ENCODE results near the gene TANGO2.
"Not testable (repeated sequence)": the region's sequence is repeated elsewhere in the genome, so short reads cannot be mapped to it uniquely, and the experiment has no call there.

The TANGO2 gene

DNA sequence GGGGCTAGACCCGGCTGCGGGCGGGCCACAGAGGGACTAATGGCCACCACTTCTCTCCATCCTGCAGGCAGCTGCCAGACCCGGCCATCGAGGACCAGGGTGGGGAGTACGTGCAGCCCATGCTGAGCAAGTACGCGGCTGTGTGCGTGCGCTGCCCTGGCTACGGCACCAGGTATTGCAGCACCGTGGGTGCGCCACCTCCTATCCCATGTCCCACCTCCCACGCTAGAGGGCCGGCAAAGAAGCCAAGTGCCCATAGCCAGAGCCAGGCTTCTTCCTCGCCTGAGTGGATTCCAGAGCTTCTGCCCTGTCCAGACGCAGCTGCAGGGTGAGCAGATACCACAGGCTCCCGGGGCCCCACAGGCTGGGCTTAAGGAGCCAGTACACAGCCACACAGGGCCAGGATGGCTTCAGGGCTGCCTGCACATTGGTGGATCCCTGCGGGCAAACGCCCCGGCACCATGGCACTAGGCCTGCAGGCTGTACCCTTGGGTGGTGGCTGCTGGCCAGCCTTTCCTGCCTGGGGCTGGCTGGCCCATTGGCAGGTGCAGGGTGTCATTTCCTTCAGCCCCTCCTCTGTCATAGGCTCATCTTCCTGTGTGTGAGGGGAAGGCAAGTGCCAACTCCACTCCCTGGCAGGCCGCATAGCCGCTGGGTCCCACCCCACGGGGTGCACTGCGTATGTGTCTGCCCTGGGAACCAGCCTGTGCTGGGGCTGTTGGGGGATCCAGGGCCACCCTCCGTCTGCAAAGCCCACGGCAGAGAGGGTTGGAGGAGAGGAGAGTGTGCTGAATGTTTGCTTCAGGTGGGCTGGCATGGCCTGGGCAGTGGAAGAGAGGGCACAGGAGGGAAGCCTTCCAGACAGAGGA is 42.6 kb downstream of the TANGO2 start:
- in situ Hi-C loops (cut with MboI; ENCODE audit: low sequenced_read_pairs): no loop called here
- H3K9me3 ChIP-seq: no peaks in the 10 kb centered on the region
- H3K4me3 ChIP-seq: no peak overlapping the region
- no peak for DNase-seq (ENCODE audit: low spot score in 2 of 2)
- no peaks in the 10 kb centered on the region for H3K27me3 ChIP-seq (ENCODE audit: low read depth)
- H3K4me1 ChIP-seq: no peaks in the 10 kb centered on the region
- H3K36me3 ChIP-seq (replicated peaks): peaks cover 4% of the 10 kb centered on the region; the same call in 1 of the 2 replicates

DNA sequence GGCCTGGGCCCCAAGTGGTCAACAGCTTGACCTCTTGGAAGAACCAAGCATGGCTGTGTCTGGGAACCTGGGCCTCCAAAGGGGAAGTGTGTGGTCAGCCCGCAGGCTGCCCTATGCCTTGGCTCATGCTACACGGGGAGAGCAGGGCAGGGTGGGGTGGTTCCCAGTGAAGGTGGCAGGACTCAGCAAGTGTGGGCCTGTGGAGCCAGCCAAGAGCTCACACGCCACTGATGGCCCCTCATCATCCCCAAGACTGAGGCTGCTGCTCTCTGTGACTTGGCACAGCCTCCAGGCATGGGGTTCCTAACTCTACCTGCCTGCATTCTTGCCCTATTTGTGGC is 43.2 kb downstream of the TANGO2 start:
- in situ Hi-C loops (cut with MboI; ENCODE audit: low sequenced_read_pairs): no loop called here

DNA sequence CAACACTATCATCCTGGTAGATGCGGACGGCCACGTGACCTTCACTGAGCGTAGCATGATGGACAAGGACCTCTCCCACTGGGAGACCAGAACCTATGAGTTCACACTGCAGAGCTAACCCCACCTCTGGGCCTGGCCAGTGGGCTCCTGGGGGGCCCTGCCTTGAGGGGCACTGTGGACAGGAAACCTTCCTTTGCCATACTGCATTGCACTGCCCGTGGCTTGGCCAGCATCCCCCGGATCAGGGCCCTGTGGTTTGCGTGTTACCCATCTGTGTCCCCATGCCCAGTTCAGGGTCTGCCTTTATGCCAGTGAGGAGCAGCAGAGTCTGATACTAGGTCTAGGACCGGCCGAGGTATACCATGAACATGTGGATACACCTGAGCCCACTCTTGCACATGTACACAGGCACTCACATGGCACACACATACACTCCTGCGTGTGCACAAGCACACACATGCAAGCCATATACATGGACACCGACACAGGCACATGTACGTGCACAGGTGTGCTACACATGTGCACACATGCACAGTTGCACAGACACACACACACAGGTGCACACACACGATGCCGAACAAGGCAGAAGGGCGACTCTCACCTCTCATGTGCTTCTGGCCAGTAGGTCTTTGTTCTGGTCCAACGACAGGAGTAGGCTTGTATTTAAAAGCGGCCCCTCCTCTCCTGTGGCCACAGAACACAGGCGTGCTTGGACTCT is 43.8 kb downstream of the TANGO2 start:
- H3K4me3 ChIP-seq: no peak overlapping the region
- in situ Hi-C loops (cut with MboI; ENCODE audit: low sequenced_read_pairs): no loop called here
- DNase-seq (ENCODE audit: low spot score in 2 of 2): no peak
- H3K4me1 ChIP-seq: no peaks in the 10 kb centered on the region
- H3K27me3 ChIP-seq (ENCODE audit: low read depth): no peaks in the 10 kb centered on the region
- no peaks in the 10 kb centered on the region for H3K9me3 ChIP-seq
- H3K36me3 ChIP-seq (replicated peaks): peaks cover 4% of the 10 kb centered on the region; the same call in 1 of the 2 replicates

More for the DNA sequence above, 43.2 kb downstream of the TANGO2 start:
- DNase-seq (ENCODE audit: low spot score in 2 of 2): no peak
- H3K36me3 ChIP-seq (replicated peaks): peaks cover 4% of the 10 kb centered on the region; the same call in 1 of the 2 replicates
- no peak overlapping the region for H3K4me3 ChIP-seq
- H3K27me3 ChIP-seq (ENCODE audit: low read depth): no peaks in the 10 kb centered on the region
- no peaks in the 10 kb centered on the region for H3K4me1 ChIP-seq
- no peaks in the 10 kb centered on the region for H3K9me3 ChIP-seq

DNA sequence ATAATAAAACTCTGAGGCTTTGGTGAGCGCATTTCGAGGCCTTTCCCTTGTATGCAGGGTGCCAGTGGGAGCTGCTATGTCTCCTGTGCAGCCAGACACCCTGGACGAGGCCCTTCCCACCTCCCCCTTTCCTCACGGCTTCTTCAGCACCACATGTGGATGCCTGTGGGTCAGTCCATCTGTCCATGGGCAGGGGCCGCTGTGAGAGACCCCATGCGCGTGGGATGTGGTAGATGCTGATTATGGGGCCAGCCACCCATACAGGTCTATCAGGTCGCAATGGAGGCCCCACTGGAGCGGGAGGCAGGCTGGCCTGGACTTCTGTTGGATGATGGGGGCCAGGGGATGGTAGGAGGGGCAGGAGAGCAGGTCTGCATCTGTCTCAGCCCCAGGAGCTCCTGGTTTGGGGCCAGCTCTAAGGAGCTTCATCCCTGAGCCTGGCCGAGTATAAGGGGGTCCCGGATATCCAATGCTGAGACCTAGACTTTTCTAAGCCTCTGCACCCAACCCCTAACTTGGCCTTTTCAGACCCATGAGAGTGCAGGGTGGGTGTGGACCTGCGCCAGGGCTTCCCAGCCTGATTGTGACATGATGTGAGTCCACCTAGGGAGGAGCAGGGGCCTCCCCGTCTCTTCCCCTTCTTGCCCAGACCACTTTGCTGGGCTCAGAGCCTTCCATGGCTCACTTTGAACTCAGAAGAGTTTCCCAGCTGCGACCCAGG is 45.1 kb downstream of the TANGO2 start:
- in situ Hi-C loops (cut with MboI; ENCODE audit: low sequenced_read_pairs): no loop called here
- Histone ChIP-seq H3K36me3 (replicated peaks) (peaks cover 4% of the 10 kb centered on the region; the same call in 1 of the 2 replicates), H3K4me1 (no peaks in the 10 kb centered on the region), H3K4me3 (no peak overlapping the region), H3K27me3 (ENCODE audit: low read depth) (no peaks in the 10 kb centered on the region), H3K9me3 (no peaks in the 10 kb centered on the region)
- no peak for DNase-seq (ENCODE audit: low spot score in 2 of 2)

DNA sequence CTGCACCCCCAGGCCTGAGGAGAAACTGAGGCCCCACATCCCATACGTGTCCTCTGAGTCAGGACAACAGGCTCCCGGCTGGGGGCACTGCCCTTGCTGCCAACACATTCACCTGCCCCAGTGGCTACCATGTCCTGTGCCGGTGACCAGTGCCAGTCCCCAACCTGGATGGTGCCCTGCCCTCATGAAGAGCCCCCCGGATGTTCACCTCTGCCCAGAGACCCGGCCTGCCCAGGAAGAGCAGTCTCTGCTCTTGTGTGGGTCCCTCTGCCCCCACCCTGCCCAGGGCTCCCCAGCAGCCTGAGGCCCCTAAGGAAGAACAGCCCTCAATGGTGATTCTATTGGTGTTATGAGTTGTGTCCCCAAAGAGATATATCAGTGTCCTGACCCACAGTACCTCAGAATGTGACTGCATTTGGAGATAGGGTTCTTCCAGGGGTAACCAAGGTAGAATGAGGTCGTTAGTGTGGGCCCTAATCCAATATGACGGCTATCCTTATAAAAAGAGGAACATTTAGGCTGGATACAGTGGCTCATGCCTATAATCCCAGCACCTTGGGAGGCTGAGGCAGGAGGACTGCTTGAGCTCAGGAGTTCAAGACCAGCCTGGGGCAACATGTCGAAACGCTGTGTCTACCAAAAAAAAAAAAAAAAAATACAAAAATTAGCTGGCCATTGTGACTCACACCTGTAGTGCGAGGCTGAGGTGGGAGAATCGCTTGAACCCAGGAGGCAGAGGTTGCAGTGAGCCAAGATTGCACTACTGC is 45.9 kb downstream of the TANGO2 start:
- no peaks in the 10 kb centered on the region for H3K4me1 ChIP-seq
- H3K4me3 ChIP-seq: no peak overlapping the region
- H3K36me3 ChIP-seq (replicated peaks): peaks cover 4% of the 10 kb centered on the region; the same call in 1 of the 2 replicates
- in situ Hi-C loops (cut with MboI; ENCODE audit: low sequenced_read_pairs): no loop called here
- DNase-seq (ENCODE audit: low spot score in 2 of 2): no peak
- no peaks in the 10 kb centered on the region for H3K9me3 ChIP-seq
- no peaks in the 10 kb centered on the region for H3K27me3 ChIP-seq (ENCODE audit: low read depth)

DNA sequence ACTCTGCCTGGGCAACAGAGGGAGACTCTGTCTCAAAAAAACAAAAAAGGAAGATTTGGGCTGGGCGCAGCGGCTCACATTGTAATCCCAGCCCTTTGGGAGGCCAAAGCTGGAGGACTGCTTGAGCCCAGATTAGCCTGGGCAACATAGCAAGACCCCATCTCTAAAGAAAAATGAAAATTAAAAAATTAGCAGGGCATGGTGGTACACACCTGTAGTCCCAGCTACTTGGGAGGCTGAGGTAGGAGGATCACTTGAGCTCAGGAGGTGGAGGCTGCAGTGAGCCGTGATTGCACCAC is 46.4 kb downstream of the TANGO2 start:
- H3K4me3 ChIP-seq; H3K4me1 ChIP-seq; H3K9me3 ChIP-seq; DNase-seq (ENCODE audit: low spot score in 2 of 2); in situ Hi-C loops (cut with MboI; ENCODE audit: low sequenced_read_pairs); H3K36me3 ChIP-seq (replicated peaks); H3K27me3 ChIP-seq (ENCODE audit: low read depth): not testable (repeated sequence)

DNA sequence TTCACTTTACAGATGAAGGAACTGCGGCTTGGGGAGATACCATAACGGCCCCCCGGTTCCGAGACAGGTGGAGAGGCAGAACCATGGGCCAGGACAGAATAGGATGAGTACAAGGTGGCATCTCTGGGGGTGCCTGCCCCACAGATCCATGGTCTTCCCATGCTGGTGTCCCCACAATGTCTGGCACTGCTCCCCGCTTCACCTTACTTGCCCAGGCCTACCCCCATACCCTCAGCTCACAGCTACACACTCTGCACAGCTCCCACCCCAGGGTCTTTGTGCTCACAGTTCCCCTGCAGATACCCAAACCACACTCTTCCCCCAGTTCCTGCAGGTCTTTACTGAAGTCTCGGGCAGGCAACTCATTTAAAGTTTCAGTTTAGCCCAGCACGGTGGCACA is 47.7 kb downstream of the TANGO2 start:
- in situ Hi-C loops (cut with MboI; ENCODE audit: low sequenced_read_pairs): no loop called here
- Histone ChIP-seq H3K4me1 (no peaks in the 10 kb centered on the region), H3K9me3 (no peaks in the 10 kb centered on the region), H3K4me3 (no peak overlapping the region), H3K36me3 (replicated peaks) (no peaks in the 10 kb centered on the region), H3K27me3 (ENCODE audit: low read depth) (no peaks in the 10 kb centered on the region)
- no peak for DNase-seq (ENCODE audit: low spot score in 2 of 2)

DNA sequence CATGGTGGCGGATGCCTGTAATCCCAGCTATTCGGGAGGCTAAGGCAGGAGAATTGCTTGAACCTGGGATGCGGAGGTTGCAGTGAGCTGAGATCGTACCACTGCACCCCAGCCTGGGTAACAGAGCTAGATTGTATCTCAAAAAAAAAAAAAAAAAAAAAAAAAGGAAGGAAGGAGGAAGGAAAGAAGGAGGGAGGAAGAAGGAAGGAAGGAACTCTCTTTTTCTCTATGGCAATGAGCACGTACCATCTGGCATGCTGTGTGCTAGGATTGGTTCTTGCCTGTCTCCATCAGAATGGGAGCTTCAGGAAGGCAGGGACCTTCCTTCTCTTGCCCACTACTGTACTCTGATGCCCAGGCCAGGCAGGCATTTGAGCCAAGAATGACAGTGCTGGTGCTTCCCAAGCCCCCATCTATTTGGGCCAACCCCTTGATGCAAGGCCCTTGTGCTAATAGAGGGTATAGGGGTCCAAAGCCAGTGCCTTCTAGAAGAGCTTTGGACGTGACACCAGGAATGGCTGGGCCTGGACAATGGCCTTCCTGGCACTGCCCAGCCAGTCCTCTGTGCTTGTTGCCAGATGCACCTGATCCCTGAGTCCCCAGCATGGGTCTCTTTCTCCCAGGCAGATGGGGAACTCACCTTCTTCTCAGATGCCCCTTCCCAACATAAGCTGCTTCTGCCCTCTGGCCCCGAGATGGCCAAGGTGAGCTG is 48.6 kb downstream of the TANGO2 start:
- in situ Hi-C loops (cut with MboI; ENCODE audit: low sequenced_read_pairs): loop anchor here (10.0 kb wide), 1 partner anchor 55 kb away; the partner anchor contains the start of gene ARVCF
- H3K27me3 ChIP-seq (ENCODE audit: low read depth): no peaks in the 10 kb centered on the region

DNA sequence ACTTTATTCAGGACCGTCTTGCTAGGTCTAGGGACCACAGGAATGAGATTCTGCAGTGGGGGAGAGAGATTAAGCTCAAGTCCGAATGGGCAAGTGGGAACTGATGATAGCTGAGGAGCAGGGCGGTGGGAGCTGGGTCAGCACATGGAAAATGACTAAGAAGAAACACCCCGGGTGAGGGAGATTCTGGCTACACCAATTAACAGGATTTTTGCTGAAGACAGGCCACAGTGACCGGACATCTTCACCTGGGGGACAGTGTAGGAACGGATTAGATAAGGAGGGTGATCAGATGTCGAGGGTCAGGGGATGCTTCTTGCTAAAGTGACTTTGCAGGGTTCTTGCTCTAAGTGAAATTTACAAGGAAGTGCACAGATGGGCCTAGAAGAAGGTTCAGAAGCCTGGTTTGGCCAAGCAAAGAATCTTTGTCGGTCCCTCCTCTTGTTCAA is 50.6 kb downstream of the TANGO2 start:
- Histone ChIP-seq H3K4me3 (no peak overlapping the region), H3K27me3 (ENCODE audit: low read depth) (no peaks in the 10 kb centered on the region), H3K9me3 (no peaks in the 10 kb centered on the region), H3K36me3 (replicated peaks) (no peaks in the 10 kb centered on the region), H3K4me1 (no peaks in the 10 kb centered on the region)
- no peak for DNase-seq (ENCODE audit: low spot score in 2 of 2)
- in situ Hi-C loops (cut with MboI; ENCODE audit: low sequenced_read_pairs): loop anchor here (10.0 kb wide), 1 partner anchor 57 kb away; the partner anchor contains the start of gene ARVCF

More for the DNA sequence above, 48.6 kb downstream of the TANGO2 start:
- no peak for DNase-seq (ENCODE audit: low spot score in 2 of 2)
- Histone ChIP-seq H3K9me3 (no peaks in the 10 kb centered on the region), H3K4me3 (no peak overlapping the region), H3K4me1 (no peaks in the 10 kb centered on the region), H3K36me3 (replicated peaks) (no peaks in the 10 kb centered on the region)

DNA sequence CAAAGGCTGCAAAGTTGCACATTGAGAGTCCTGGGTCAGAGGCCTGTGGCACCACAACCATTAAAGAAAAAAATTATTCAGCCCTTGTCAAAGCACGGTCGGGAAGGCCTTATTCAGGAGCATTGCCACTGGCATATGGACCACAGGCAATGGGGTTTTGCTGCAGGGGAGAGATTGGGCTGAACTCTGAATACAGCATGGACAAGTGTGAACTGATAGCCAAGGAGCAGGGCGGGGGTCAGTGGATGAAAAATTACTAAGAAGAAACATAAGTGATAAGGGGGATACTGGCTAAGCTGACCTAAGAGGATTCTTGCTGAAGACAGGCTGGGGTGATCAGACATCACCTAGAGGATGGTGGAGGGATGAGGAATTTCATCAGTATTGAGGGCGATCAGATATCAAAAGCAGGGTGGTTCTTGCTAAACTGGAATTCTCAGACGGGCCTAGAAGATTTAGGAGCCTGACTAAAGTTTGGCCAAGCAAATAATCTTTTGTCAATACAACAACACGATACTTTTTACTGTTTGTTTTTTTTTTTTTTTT is 55.8 kb downstream of the TANGO2 start:
- H3K4me1 ChIP-seq: peaks cover 12% of the 10 kb centered on the region
- peaks cover 5% of the 10 kb centered on the region; the same call in 1 of the 2 replicates for H3K36me3 ChIP-seq (replicated peaks)
- DNase-seq (ENCODE audit: low spot score in 2 of 2): no peak
- no peaks in the 10 kb centered on the region for H3K9me3 ChIP-seq
- no peaks in the 10 kb centered on the region for H3K27me3 ChIP-seq (ENCODE audit: low read depth)
- in situ Hi-C loops (cut with MboI; ENCODE audit: low sequenced_read_pairs): loop anchor here (10.0 kb wide), 1 partner anchor 62 kb away; the partner anchor contains the start of gene ARVCF
- H3K4me3 ChIP-seq: no peak overlapping the region

DNA sequence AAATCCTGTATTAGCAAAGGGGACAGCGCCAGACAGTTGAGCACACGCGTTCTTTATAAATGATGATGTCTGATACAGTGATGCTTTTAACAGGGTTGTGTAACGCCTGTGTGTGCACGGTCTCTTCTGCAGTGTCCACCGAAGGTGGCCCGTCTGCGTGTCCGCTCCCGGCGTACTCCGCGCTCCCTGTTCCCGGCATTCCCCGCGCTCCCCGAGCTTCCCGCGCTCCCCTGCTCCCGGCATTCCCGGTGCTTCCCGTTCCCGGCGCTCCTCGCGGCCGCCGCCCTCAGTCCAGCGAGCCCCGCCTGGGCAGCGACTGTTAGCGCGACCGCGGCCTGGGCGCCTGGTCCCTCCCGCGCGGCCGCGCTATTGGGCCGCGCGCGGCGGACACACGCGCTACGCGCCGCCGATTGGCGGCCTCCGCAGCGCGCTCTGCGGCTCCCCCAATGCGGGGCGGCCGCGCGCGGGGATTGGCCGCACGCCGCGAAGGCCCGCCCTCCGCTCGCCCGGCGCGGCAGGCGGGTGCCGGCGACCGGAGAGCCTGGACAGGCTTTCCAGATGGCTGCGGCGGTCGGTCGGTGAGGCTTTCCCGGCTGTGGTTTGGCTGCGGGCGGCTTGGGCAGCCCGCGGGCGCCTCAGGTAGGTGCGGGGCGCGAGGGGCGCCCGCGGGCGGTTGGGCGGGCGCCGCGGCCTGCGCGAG is 59.0 kb downstream of the TANGO2 start, which contains the start of gene DGCR8:
TSS of gene DGCR8 (plus strand) at position 497 of the 700 bp plus-strand sequence. CDS start 5,723 bp downstream, outside the sequence.
- DNase-seq (ENCODE audit: low spot score in 2 of 2): peak; percentile 90 to 94
- Histone ChIP-seq H3K36me3 (replicated peaks) (peaks cover 16% of the 10 kb centered on the region), H3K9me3 (no peaks in the 10 kb centered on the region), H3K27me3 (ENCODE audit: low read depth) (no peaks in the 10 kb centered on the region), H3K4me3 (peak within 1 kb of the TSS; percentile 85), H3K4me1 (peaks cover 12% of the 10 kb centered on the region)
- in situ Hi-C loops (cut with MboI; ENCODE audit: low sequenced_read_pairs): loop anchor here (10.0 kb wide), 1 partner anchor 65 kb away; the partner anchor contains the start of gene ARVCF

DNA sequence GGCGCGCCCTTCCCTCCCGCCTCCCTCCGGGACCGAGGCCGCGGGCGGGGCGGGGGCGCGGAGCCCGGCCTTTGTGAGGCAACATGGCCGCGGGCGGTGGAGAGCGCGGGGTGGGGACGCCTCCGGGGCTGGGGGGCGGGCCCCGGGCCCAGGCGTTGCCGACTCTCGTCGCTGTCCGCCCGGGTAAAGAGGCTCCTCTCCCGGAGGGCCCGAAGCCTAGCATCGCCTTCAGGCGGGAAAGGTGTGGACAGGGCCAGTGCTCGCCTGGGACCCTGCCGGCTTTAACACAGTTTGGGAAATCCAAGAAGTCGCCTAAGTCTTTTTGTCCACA is 59.5 kb downstream of the TANGO2 start:
- peaks cover 20% of the 10 kb centered on the region for H3K36me3 ChIP-seq (replicated peaks)
- in situ Hi-C loops (cut with MboI; ENCODE audit: low sequenced_read_pairs): no loop called here
- H3K4me1 ChIP-seq: peaks cover 12% of the 10 kb centered on the region
- H3K27me3 ChIP-seq (ENCODE audit: low read depth): no peaks in the 10 kb centered on the region
- no peaks in the 10 kb centered on the region for H3K9me3 ChIP-seq
- peak overlapping the region; percentile 85 for H3K4me3 ChIP-seq
- peak; percentile 24 to 80 for DNase-seq (ENCODE audit: low spot score in 2 of 2)
